Hepatocyte (in vitro differentiated cells): Measurements from ENCODE around the gene IL2RA. TPM values are rescaled to one million over a fixed set of nuclear protein-coding genes. Genes with fewer than 3 reads are reported as not detected.
A peak's percentile ranks its signal among the peaks of the same experiment; 100 is the strongest.
"Not testable (repeated sequence)": the region's sequence is repeated elsewhere in the genome, so short reads cannot be mapped to it uniquely, and the experiment has no call there.

ENCODE experiments used
- DNase-seq: peaks from one replicate; pipeline ENCODE4 v3.0.0-alpha.2; 2016; ENCODE audit warnings: low spot score
- H2AFZ ChIP-seq: fragments of 200-600 bp; sonication (generic); 2 replicates; pipeline ENCODE4 v1.6.0; 2016; ENCODE audit warnings: antibody characterized with exemption, mild to moderate bottlenecking
- H3K27ac ChIP-seq: fragments of 200-600 bp; sonication (generic); 2 replicates; pipeline ENCODE4 v1.5.1; 2016; ENCODE audit warnings: mild to moderate bottlenecking
- H3K27me3 ChIP-seq: fragments of 200-600 bp; sonication (generic); 2 replicates; pipeline ENCODE4 v1.6.1; 2016
- H3K36me3 ChIP-seq: fragments of 200-600 bp; sonication (generic); replicated peaks from 2 replicates; pipeline ENCODE4 v1.5.1; 2016; ENCODE audit warnings: low read depth; ENCODE audit not compliant: insufficient read depth
- H3K4me1 ChIP-seq: fragments of 200-600 bp; sonication (generic); 2 replicates; pipeline ENCODE4 v1.5.1; 2016; ENCODE audit warnings: mild to moderate bottlenecking, moderate library complexity; ENCODE audit not compliant: insufficient read depth
- H3K4me2 ChIP-seq: fragments of 200-600 bp; sonication (generic); 2 replicates; pipeline ENCODE4 v1.6.0; 2016
- H3K4me3 ChIP-seq: fragments of 200-600 bp; sonication (generic); 2 replicates; pipeline ENCODE4 v1.5.1; 2016; ENCODE audit warnings: mild to moderate bottlenecking
- H3K79me2 ChIP-seq: fragments of 200-600 bp; sonication (generic); 2 replicates; pipeline ENCODE4 v1.6.0; 2017; ENCODE audit warnings: mild to moderate bottlenecking
- H3K9me2 ChIP-seq: fragments of 200-600 bp; sonication (generic); replicated peaks from 2 replicates; pipeline ENCODE4 v1.6.0; 2017; ENCODE audit warnings: mild to moderate bottlenecking; ENCODE audit not compliant: insufficient read depth
- H3K9me3 ChIP-seq: fragments of 200-600 bp; sonication (generic); 2 replicates; pipeline ENCODE4 v1.5.1; 2016; ENCODE audit warnings: low read depth, mild to moderate bottlenecking
- H4K20me1 ChIP-seq: fragments of 200-600 bp; sonication (generic); 2 replicates; pipeline ENCODE4 v1.6.0; 2016; ENCODE audit warnings: mild to moderate bottlenecking; ENCODE audit not compliant: insufficient read depth, poor library complexity, severe bottlenecking
- EZH2 ChIP-seq: fragments of 200-600 bp; sonication (generic); IDR thresholded peaks from 2 replicates; pipeline ENCODE4 v1.6.1; 2016; ENCODE audit warnings: antibody characterized with exemption, mild to moderate bottlenecking, borderline replicate concordance
- EZH2phosphoT487 ChIP-seq: fragments of 200-600 bp; sonication (generic); IDR thresholded peaks from one replicate; pipeline ENCODE4 v1.6.1; 2018; ENCODE audit warnings: antibody characterized with exemption, mild to moderate bottlenecking, low read depth, moderate library complexity; ENCODE audit not compliant: unreplicated experiment, severe bottlenecking
- WGBS: methylation state at CpG from one replicate; pipeline ENCODE4 v1.1.6; 2016; ENCODE audit warnings: low lambda C conversion rate; ENCODE audit errors: missing lambda C conversion rate; 5-methylcytosine and 5-hydroxymethylcytosine counted together
- polyA plus RNA-seq: library from polyadenylated mRNA; unstranded; fragments of >200 nt; fragmentation: Nextera tagmentation; extraction: Ambion mirVana; gene quantifications from 2 replicates; pipeline ENCODE4 v1.2.1, GENCODE V29; 2016
- total RNA-seq: library from RNA; depleted of rRNA; stranded (reverse); fragments of >200 nt; gene quantifications from 2 replicates; pipeline ENCODE4 v1.2.3, GENCODE V29; 2014
- TF ChIP-seq, protein P1 (sequence below): fragments of 200-600 bp; sonication (generic); IDR thresholded peaks from 2 replicates; pipeline ENCODE4 v1.5.1; 2016; ENCODE audit warnings: antibody characterized with exemption, mild to moderate bottlenecking; ENCODE audit not compliant: poor library complexity

IL2RA gene
- total and polyA plus RNA-seq, 2 experiments from 2014 or later: not detected

- no peak overlapping the region for H2AFZ ChIP-seq
- no peak overlapping the region for H3K4me2 ChIP-seq
- H3K36me3 ChIP-seq: peaks cover 8% of the 10 kb centered on the region
- no peak overlapping the region for H3K27ac ChIP-seq
- H3K27me3 ChIP-seq: no peaks in the 10 kb centered on the region
- TF ChIP-seq EZH2phosphoT487: no peak
- TF ChIP-seq, protein P1, sequence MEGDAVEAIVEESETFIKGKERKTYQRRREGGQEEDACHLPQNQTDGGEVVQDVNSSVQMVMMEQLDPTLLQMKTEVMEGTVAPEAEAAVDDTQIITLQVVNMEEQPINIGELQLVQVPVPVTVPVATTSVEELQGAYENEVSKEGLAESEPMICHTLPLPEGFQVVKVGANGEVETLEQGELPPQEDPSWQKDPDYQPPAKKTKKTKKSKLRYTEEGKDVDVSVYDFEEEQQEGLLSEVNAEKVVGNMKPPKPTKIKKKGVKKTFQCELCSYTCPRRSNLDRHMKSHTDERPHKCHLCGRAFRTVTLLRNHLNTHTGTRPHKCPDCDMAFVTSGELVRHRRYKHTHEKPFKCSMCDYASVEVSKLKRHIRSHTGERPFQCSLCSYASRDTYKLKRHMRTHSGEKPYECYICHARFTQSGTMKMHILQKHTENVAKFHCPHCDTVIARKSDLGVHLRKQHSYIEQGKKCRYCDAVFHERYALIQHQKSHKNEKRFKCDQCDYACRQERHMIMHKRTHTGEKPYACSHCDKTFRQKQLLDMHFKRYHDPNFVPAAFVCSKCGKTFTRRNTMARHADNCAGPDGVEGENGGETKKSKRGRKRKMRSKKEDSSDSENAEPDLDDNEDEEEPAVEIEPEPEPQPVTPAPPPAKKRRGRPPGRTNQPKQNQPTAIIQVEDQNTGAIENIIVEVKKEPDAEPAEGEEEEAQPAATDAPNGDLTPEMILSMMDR: peak; percentile 78
- H3K9me3 ChIP-seq: no peaks in the 10 kb centered on the region
- H3K4me1 ChIP-seq: no peaks in the 10 kb centered on the region
- H3K79me2 ChIP-seq: peaks cover 7% of the 10 kb centered on the region
- peak; percentile 58 for DNase-seq
- H3K9me2 ChIP-seq: no peaks in the 10 kb centered on the region
- WGBS: 52% methylated on average over 12 of the region's 12 CpGs
- peaks cover 4% of the 10 kb centered on the region for H4K20me1 ChIP-seq
- no peak overlapping the region for H3K4me3 ChIP-seq
Measured at GRCh38 chr10:6108631-6109443, 46.7 kb upstream of the IL2RA start.

- no peaks in the 10 kb centered on the region for H3K27me3 ChIP-seq
- no peak overlapping the region for H3K4me2 ChIP-seq
- peaks cover 4% of the 10 kb centered on the region for H4K20me1 ChIP-seq
- no peak overlapping the region for H3K4me3 ChIP-seq
- no peaks in the 10 kb centered on the region for H3K9me3 ChIP-seq
- 86% methylated on average over 6 of the region's 6 CpGs for WGBS
- H3K36me3 ChIP-seq: peaks cover 8% of the 10 kb centered on the region
- DNase-seq: no peak
- H3K27ac ChIP-seq: no peak overlapping the region
- no peaks in the 10 kb centered on the region for H3K9me2 ChIP-seq
- H3K4me1 ChIP-seq: no peaks in the 10 kb centered on the region
- H3K79me2 ChIP-seq: peaks cover 7% of the 10 kb centered on the region
- TF ChIP-seq EZH2 (no peak), EZH2phosphoT487 (no peak)
- TF ChIP-seq, protein P1: no peak
- H2AFZ ChIP-seq: no peak overlapping the region
Measured at GRCh38 chr10:6108072-6108471, 45.9 kb upstream of the IL2RA start.

DNA sequence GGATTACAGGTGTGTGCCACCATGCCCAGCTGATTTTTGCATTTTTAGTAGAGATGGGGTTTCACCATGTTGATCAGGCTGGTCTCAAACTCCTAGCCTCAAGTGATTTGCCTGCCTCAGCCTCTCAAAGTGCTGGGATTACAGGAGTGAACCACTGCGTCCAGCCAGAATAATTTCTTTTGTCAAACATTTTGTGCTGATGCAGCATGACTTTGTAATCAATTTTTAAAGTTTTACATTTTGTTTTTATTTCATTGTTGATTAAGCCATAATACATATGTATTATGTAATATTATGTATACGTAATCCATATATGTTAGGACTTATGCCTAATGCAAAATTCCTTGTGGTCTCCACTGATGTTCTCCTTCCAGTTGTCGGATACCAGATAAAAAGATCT is 45.4 kb upstream of the IL2RA start:
- H4K20me1 ChIP-seq, DNase-seq, H3K4me3 ChIP-seq, H3K4me1 ChIP-seq, H3K9me3 ChIP-seq, H2AFZ ChIP-seq, H3K27ac ChIP-seq, H3K36me3 ChIP-seq, H3K4me2 ChIP-seq, H3K79me2 ChIP-seq, H3K9me2 ChIP-seq, H3K27me3 ChIP-seq: not testable (repeated sequence)
- WGBS: 79% methylated on average over 3 of the region's 3 CpGs

- H4K20me1 ChIP-seq: peaks cover 4% of the 10 kb centered on the region
- H3K4me2 ChIP-seq: no peak overlapping the region
- no peaks in the 10 kb centered on the region for H3K27me3 ChIP-seq
- 93% methylated on average over 8 of the region's 8 CpGs for WGBS
- no peak for TF ChIP-seq EZH2phosphoT487
- TF ChIP-seq, protein P1: no peak
- TF ChIP-seq EZH2: no peak
- H3K4me1 ChIP-seq: no peaks in the 10 kb centered on the region
- no peak overlapping the region for H3K4me3 ChIP-seq
- H3K27ac ChIP-seq: no peak overlapping the region
- peaks cover 33% of the 10 kb centered on the region for H3K79me2 ChIP-seq
- H3K36me3 ChIP-seq: no peaks in the 10 kb centered on the region
- no peak overlapping the region for H2AFZ ChIP-seq
- H3K9me2 ChIP-seq: no peaks in the 10 kb centered on the region
- H3K9me3 ChIP-seq: no peaks in the 10 kb centered on the region
- no peak for DNase-seq
Measured at GRCh38 chr10:6103591-6103990, 41.4 kb upstream of the IL2RA start.
